Measurements from ENCODE around the gene ANKLE1.

The ANKLE1 gene

GRCh38 chr19:17281391-17282304 lies at the start of gene ANKLE1:
TSS of gene ANKLE1 (plus strand) at chr19:17281901. CDS start at chr19:17281921, 20 bp downstream.
- Mint-ChIP-seq H3K4me3 (peak within 1 kb of the TSS; percentile 87), H3K9me3 (ENCODE audit: low read depth) (no peaks in the 10 kb centered on the region), H3K36me3 (peaks cover under 1% of the 10 kb centered on the region), H3K27me3 (no peaks in the 10 kb centered on the region), H3K27ac (peak within 1 kb of the TSS; percentile 86), H3K4me1 (ENCODE audit: low read depth) (peaks cover 6% of the 10 kb centered on the region)

GRCh38 chr19:17232258-17232657 lies 49.4 kb upstream of the ANKLE1 start:
- Mint-ChIP-seq H3K4me1 (ENCODE audit: low read depth) (peaks cover 9% of the 10 kb centered on the region), H3K9me3 (ENCODE audit: low read depth) (no peaks in the 10 kb centered on the region), H3K27me3 (no peaks in the 10 kb centered on the region), H3K4me3 (no peak overlapping the region), H3K36me3 (no peaks in the 10 kb centered on the region), H3K27ac (no peak overlapping the region)

GRCh38 chr19:17234911-17235299 lies 46.8 kb upstream of the ANKLE1 start:
- Mint-ChIP-seq H3K27ac (peak overlapping the region; percentile 46), H3K4me3 (peak overlapping the region; percentile 78), H3K9me3 (ENCODE audit: low read depth) (no peaks in the 10 kb centered on the region), H3K4me1 (ENCODE audit: low read depth) (peaks cover 6% of the 10 kb centered on the region), H3K36me3 (no peaks in the 10 kb centered on the region), H3K27me3 (no peaks in the 10 kb centered on the region)

DNA sequence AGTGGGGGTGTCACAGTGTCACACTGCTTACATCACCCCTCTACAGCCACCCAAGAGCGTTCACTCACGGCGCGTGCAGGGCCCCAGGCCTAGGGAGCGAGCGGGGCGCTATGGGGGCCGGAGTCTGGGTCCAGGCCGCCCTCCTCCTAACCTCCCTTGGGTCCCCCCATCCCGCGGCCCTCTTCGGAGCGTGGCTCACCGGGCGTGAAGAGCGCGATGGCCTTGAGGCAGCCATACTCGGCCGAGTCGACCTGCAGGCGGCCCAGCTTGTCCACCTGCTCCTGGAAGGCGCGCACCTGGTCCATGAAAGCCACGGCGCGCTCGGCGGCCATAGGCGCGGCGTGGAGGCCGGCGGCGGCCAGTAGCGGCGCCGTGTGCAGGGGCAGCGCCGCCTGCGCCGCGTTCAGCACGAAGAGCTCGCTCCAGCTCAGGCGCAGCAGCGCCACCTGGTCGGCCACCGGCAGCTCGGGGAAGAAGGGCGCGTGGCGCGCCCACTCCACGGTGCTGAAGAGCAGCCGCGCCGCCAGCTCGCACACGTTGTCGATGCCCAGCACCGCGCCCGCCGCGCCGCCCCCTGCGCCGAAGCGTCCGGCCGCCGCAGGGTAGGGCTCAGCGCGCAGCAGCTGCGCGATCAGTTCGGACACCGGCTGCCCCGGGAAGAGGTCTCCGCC lies 46.3 kb upstream of the ANKLE1 start:
- no peaks in the 10 kb centered on the region for H3K9me3 Mint-ChIP-seq (ENCODE audit: low read depth)
- H3K4me1 Mint-ChIP-seq (ENCODE audit: low read depth): peaks cover 6% of the 10 kb centered on the region
- H3K4me3 Mint-ChIP-seq: peak overlapping the region; percentile 78
- H3K27ac Mint-ChIP-seq: peak overlapping the region; percentile 46
- no peaks in the 10 kb centered on the region for H3K36me3 Mint-ChIP-seq
- H3K27me3 Mint-ChIP-seq: no peaks in the 10 kb centered on the region

DNA sequence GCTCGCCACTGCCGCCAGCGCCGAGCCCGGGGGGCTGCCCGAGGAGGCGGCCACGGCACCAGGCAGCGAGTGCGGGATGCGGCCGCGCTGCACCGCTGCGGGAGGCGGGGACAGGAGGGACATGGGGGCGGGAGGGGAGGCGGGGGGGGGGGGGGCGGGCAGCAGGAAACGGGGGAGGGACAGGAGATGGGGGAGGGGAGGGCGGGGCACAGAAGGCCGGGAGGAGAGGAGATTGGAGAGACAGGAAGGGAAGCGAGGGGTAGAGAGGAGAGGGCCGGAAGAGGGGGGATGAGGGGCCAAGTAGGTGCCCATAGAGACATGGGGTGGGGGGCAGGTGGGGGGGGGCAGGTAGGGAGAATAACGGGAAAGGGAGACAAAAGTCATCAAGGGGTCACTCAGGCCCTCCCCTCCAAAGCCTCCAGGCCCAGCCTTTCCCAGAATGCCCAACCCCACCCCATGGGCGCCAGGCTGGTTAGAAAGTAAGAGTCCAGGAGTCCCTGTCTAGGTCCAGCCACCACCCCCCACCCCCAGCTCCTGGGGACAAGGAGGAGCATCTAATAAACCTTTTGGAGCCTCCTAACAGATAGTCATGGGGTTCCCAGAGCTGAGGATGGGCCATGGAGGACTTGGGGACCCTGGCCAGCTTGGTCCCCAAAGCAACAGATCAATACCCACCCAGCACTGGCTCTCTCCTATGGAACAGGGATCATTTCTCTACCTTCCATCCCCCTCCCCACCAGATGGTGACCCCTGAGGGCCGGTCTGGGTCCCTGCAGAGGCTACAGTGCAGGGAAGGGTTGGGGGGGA lies 45.5 kb upstream of the ANKLE1 start:
- Mint-ChIP-seq H3K4me3 (no peak overlapping the region), H3K27ac (no peak overlapping the region), H3K36me3 (no peaks in the 10 kb centered on the region), H3K27me3 (no peaks in the 10 kb centered on the region), H3K4me1 (ENCODE audit: low read depth) (peaks cover 6% of the 10 kb centered on the region), H3K9me3 (ENCODE audit: low read depth) (no peaks in the 10 kb centered on the region)

DNA sequence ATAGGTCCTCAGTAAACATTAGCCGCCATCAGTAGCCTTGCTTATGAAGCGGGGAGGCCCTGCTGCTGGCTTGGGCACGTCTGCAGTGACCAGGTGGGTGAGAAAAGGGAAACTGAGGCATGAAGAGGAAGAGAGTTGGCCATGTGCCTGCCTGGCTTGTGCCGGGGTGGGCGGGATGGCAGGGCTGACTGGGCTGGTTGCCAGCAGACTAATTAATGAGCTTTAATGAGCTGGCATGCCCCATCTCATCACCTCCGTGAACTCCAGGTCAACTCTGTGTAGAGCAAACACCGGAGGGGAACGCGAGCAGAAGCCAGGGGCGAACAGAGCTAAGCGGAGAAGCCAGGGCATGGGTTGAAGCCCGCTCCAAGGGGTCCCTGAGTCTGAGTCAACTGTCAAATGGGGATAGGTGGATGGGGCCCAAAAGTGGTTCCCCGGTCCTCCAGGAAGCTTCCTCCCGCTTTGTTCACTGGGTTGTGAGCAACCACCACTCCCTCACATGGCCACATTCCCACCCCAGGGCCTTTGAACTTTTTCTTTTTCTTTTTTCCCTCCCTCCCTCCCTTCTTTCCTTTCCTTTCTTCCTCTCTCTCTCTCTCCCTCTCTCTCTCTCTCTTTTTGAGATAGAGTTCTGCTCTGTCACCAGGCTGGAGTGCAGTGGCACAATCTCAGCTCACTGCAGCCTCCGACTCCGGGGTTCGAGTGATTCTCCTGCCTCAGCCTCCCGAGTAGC lies 44.7 kb upstream of the ANKLE1 start:
- Mint-ChIP-seq H3K27ac (no peak overlapping the region), H3K27me3 (no peaks in the 10 kb centered on the region), H3K4me3 (peak overlapping the region; percentile 52), H3K36me3 (no peaks in the 10 kb centered on the region), H3K4me1 (ENCODE audit: low read depth) (peaks cover 6% of the 10 kb centered on the region), H3K9me3 (ENCODE audit: low read depth) (no peaks in the 10 kb centered on the region)

DNA sequence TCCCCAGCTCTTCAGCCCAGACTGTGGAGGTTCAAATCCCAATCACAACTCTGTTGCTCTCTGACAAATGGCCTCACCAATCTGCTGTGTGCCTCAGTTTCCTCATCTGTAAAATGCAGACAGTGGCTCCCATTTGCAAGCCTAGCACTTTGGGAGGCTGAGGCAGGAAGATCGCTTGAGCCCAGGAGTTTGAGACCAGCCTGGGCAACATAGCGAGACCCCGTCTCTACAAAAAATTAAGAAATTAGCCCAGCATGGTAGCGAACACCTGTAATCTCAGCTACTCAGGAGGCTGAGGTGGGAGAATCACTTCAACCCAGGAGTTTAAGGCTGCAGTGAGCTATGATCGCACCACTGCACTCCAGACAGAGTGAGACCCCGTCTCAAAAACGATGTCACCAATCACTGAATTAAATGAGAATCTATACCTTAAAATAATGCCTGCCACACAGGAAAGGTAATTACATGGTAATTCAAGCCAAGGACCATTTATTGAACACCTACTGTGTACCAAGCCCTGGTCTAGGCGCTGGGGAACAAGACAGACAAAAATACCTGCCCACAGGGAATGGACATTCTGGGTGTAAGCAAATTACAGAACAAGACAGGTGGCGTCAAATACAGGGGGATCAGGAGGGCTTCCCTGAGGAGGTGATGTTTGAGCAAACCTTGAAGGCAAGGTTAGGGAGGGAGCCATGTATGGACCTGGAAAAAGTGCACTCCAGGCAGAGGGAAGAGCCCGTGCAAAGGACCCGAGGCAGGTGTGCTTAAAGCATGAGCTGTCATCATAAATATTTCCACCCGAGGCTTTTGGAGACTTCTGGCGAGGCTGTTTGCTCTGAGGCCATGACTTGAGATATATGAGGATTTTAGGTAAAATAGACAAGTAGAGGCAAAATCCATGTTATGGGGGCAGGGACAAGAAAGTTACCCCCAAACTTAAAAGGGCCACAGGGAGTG lies 43.7 kb upstream of the ANKLE1 start:
- H3K27ac Mint-ChIP-seq: no peak overlapping the region
- no peaks in the 10 kb centered on the region for H3K9me3 Mint-ChIP-seq (ENCODE audit: low read depth)
- peak overlapping the region; percentile 52 for H3K4me3 Mint-ChIP-seq
- H3K4me1 Mint-ChIP-seq (ENCODE audit: low read depth): peaks cover 6% of the 10 kb centered on the region
- H3K27me3 Mint-ChIP-seq: no peaks in the 10 kb centered on the region
- H3K36me3 Mint-ChIP-seq: no peaks in the 10 kb centered on the region

- Mint-ChIP-seq H3K27me3 (no peaks in the 10 kb centered on the region), H3K4me3 (no peak overlapping the region), H3K4me1 (ENCODE audit: low read depth) (no peaks in the 10 kb centered on the region), H3K9me3 (ENCODE audit: low read depth) (no peaks in the 10 kb centered on the region), H3K36me3 (no peaks in the 10 kb centered on the region), H3K27ac (no peak overlapping the region)
Measured at GRCh38 chr19:17240062-17240752, 41.5 kb upstream of the ANKLE1 start.

DNA sequence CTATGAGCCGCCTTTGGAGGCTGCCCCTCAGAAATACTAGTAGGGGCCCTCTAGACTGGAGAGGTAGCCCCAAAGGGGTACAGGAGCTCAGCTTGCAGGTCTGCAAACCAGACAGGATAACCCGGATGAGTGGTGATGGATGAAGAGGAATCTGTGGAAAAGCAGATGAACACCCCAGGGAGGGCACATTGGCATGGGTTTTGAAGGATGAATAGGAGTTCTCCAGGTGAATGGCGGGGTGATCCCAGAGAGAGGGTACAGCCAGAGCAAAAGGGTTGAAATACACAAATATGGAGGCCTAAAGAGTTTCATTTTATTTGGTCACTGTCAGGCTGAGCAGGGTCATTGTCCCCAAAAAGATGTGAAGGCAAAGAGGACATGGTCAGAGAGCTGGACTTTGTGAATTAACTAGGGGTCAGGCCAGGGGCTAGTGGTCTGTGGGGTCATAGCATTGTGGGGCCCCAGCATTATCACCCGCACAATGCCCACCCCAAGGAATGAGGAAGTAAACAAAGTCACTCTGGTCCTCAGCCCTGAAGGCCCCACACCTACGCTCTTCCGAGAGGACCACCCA lies 40.8 kb upstream of the ANKLE1 start:
- no peak overlapping the region for H3K4me3 Mint-ChIP-seq

GRCh38 chr19:17242431-17243208 lies 39.1 kb upstream of the ANKLE1 start:
- no peak overlapping the region for H3K4me3 Mint-ChIP-seq
- no peaks in the 10 kb centered on the region for H3K36me3 Mint-ChIP-seq
- no peak overlapping the region for H3K27ac Mint-ChIP-seq

More for the DNA sequence above, 40.8 kb upstream of the ANKLE1 start:
- Mint-ChIP-seq H3K4me1 (ENCODE audit: low read depth) (no peaks in the 10 kb centered on the region), H3K9me3 (ENCODE audit: low read depth) (no peaks in the 10 kb centered on the region), H3K36me3 (no peaks in the 10 kb centered on the region), H3K27me3 (no peaks in the 10 kb centered on the region), H3K27ac (no peak overlapping the region)

DNA sequence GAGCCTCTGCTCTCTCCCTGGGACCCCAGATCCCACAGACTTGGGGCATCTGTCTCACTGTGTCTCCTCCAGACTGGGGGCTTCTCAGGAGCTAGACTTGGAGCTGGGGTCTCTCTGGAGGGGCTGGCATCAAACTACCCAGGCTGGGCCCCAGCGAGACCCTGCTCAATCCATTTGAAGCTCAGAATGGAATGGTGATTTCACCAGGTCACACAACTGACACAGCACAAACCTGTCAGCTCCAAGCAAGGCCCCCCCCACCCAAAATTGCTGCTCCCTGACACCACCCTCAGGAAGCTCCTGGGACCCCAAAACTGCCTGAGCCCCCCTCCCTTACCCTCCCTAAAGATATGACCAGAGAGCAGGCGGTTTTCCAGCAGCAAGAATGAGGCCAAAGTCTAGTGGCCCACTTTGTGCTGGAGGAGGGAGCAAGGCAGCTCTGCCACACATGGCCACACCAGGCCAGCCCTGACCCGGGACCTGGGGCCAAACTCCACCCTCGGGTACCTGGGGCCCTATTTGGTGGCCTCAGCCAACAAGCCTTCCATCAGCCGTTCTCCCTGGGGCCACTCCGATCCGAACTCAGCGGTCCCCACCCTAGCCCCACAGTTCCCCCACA lies 38.4 kb upstream of the ANKLE1 start:
- H3K27ac Mint-ChIP-seq: no peak overlapping the region
- H3K36me3 Mint-ChIP-seq: no peaks in the 10 kb centered on the region
- H3K27me3 Mint-ChIP-seq: no peaks in the 10 kb centered on the region
- peak overlapping the region; percentile 42 for H3K4me3 Mint-ChIP-seq
- H3K9me3 Mint-ChIP-seq (ENCODE audit: low read depth): no peaks in the 10 kb centered on the region
- no peaks in the 10 kb centered on the region for H3K4me1 Mint-ChIP-seq (ENCODE audit: low read depth)

More at GRCh38 chr19:17242431-17243208, 39.1 kb upstream of the ANKLE1 start:
- Mint-ChIP-seq H3K4me1 (ENCODE audit: low read depth) (no peaks in the 10 kb centered on the region), H3K9me3 (ENCODE audit: low read depth) (no peaks in the 10 kb centered on the region), H3K27me3 (no peaks in the 10 kb centered on the region)

All from activated naive CD8-positive, alpha-beta T cell (primary cell).